KMS-11 (cell line): ENCODE results near the gene CCDC69.
A peak's percentile ranks its signal among the peaks of the same experiment; 100 is the strongest.

ENCODE experiments used
- H2AFZ ChIP-seq: fragments of 200-600 bp; sonication (generic); 2 replicates; pipeline ENCODE4 v1.6.1; 2016; ENCODE audit warnings: antibody characterized with exemption, mixed run types, low read depth
- H3K27ac ChIP-seq: fragments of 200-600 bp; sonication (generic); 2 replicates; pipeline ENCODE4 v1.6.1; 2016; ENCODE audit warnings: mild to moderate bottlenecking, mixed run types
- H3K27me3 ChIP-seq: fragments of 200-600 bp; sonication (generic); 2 replicates; pipeline ENCODE4 v1.6.1; 2017; ENCODE audit warnings: mild to moderate bottlenecking, low read depth, mixed run types, moderate library complexity; ENCODE audit not compliant: insufficient read depth
- H3K36me3 ChIP-seq: fragments of 200-600 bp; sonication (generic); 2 replicates; pipeline ENCODE4 v1.6.1; 2017; ENCODE audit warnings: mild to moderate bottlenecking, mixed run types; ENCODE audit not compliant: insufficient read depth
- H3K4me1 ChIP-seq: fragments of 200-600 bp; sonication (generic); 2 replicates; pipeline ENCODE4 v1.6.1; 2016; ENCODE audit warnings: mild to moderate bottlenecking, low read depth, mixed run types; ENCODE audit not compliant: poor library complexity, severe bottlenecking
- H3K4me2 ChIP-seq: fragments of 200-600 bp; sonication (generic); 2 replicates; pipeline ENCODE4 v1.7.0; 2016; ENCODE audit warnings: mild to moderate bottlenecking, mixed run types
- H3K4me3 ChIP-seq: fragments of 200-600 bp; sonication (generic); IDR thresholded peaks from 2 replicates; pipeline ENCODE4 v1.6.1; 2017; ENCODE audit warnings: low read depth, low read length, mixed read lengths; ENCODE audit not compliant: insufficient read depth
- H3K79me2 ChIP-seq: fragments of 200-600 bp; sonication (generic); 2 replicates; pipeline ENCODE4 v1.6.1; 2016; ENCODE audit warnings: low read depth, mixed run types; ENCODE audit not compliant: insufficient read depth
- H3K9ac ChIP-seq: fragments of 200-600 bp; sonication (generic); 2 replicates; pipeline ENCODE4 v1.6.1; 2016; ENCODE audit warnings: mild to moderate bottlenecking, mixed run types
- H4K20me1 ChIP-seq: fragments of 200-600 bp; sonication (generic); 2 replicates; pipeline ENCODE4 v1.6.1; 2016; ENCODE audit warnings: mild to moderate bottlenecking, mixed run types; ENCODE audit not compliant: insufficient read depth
- CTCF ChIP-seq: fragments of 200-600 bp; sonication (generic); conservative IDR thresholded peaks from 2 replicates; pipeline ENCODE4 v1.6.1; 2017; ENCODE audit warnings: low read depth, mild to moderate bottlenecking, antibody characterized with exemption, low read length, moderate library complexity, mixed read lengths

CCDC69 gene

GRCh38 chr5:151154931-151155774 lies 68.7 kb downstream of the CCDC69 start:
- H3K79me2 ChIP-seq, result peaks cover 72% of the 10 kb centered on the region
- H3K9ac ChIP-seq, result peak overlapping the region; percentile 71; the same call in 1 of the 2 replicates
- H3K4me3 ChIP-seq, result no peak overlapping the region
- no peaks in the 10 kb centered on the region for H3K27me3 ChIP-seq
- no peaks in the 10 kb centered on the region for H4K20me1 ChIP-seq
- H3K4me1 ChIP-seq, result peaks cover 68% of the 10 kb centered on the region
- peak overlapping the region; percentile 62; the same call in 1 of the 2 replicates for H3K27ac ChIP-seq
- H3K36me3 ChIP-seq, result no peaks in the 10 kb centered on the region
- TF ChIP-seq CTCF, result no peak
- H2AFZ ChIP-seq, result no peak overlapping the region; the same call in 1 of the 2 replicates
- H3K4me2 ChIP-seq, result peak overlapping the region; percentile 91

GRCh38 chr5:151153766-151154272 lies 70.1 kb downstream of the CCDC69 start:
- H3K27me3 ChIP-seq, result no peaks in the 10 kb centered on the region
- no peak overlapping the region for H3K27ac ChIP-seq
- no peak overlapping the region for H2AFZ ChIP-seq
- no peaks in the 10 kb centered on the region for H4K20me1 ChIP-seq
- H3K36me3 ChIP-seq, result no peaks in the 10 kb centered on the region
- H3K4me2 ChIP-seq, result peak overlapping the region; percentile 15; the same call in 1 of the 2 replicates
- TF ChIP-seq CTCF, result no peak
- H3K79me2 ChIP-seq, result peaks cover 84% of the 10 kb centered on the region
- H3K4me3 ChIP-seq, result no peak overlapping the region
- no peak overlapping the region for H3K9ac ChIP-seq
- H3K4me1 ChIP-seq, result peaks cover 81% of the 10 kb centered on the region

- Histone ChIP-seq H3K36me3 (no peaks in the 10 kb centered on the region), H3K79me2 (peaks cover 87% of the 10 kb centered on the region), H3K9ac (no peak overlapping the region), H3K27me3 (no peaks in the 10 kb centered on the region), H3K4me1 (peaks cover 78% of the 10 kb centered on the region), H4K20me1 (no peaks in the 10 kb centered on the region), H3K4me2 (peak overlapping the region; percentile 15; the same call in 1 of the 2 replicates), H2AFZ (no peak overlapping the region), H3K4me3 (no peak overlapping the region), H3K27ac (no peak overlapping the region)
- TF ChIP-seq CTCF, result no peak
Measured at GRCh38 chr5:151153300-151153699, 70.6 kb downstream of the CCDC69 start.

GRCh38 chr5:151151793-151152192 lies 72.1 kb downstream of the CCDC69 start:
- H3K79me2 ChIP-seq, result peaks cover 85% of the 10 kb centered on the region
- no peak for TF ChIP-seq CTCF
- peaks cover 85% of the 10 kb centered on the region for H3K4me1 ChIP-seq
- H4K20me1 ChIP-seq, result no peaks in the 10 kb centered on the region
- peak overlapping the region; percentile 73 for H3K27ac ChIP-seq
- H3K4me3 ChIP-seq, result no peak overlapping the region
- no peak overlapping the region for H3K9ac ChIP-seq
- H3K36me3 ChIP-seq, result no peaks in the 10 kb centered on the region
- H3K27me3 ChIP-seq, result no peaks in the 10 kb centered on the region
- peak overlapping the region; percentile 79; the same call in 1 of the 2 replicates for H3K4me2 ChIP-seq
- H2AFZ ChIP-seq, result no peak overlapping the region
